PC-9 (cell line): ENCODE measurements around the gene PHACTR1.

Experiments used
- CTCF ChIP-seq: fragments of 200-600 bp; sonication (generic); conservative IDR thresholded peaks from 2 replicates; pipeline ENCODE4 v1.6.1; 2017; ENCODE audit warnings: mixed run types, antibody characterized with exemption, mild to moderate bottlenecking, moderate library complexity
- EZH2 ChIP-seq: fragments of 200-600 bp; sonication (generic); IDR thresholded peaks from 2 replicates; pipeline ENCODE4 v1.8.0; 2017; ENCODE audit warnings: antibody characterized with exemption, low read depth

DNA sequence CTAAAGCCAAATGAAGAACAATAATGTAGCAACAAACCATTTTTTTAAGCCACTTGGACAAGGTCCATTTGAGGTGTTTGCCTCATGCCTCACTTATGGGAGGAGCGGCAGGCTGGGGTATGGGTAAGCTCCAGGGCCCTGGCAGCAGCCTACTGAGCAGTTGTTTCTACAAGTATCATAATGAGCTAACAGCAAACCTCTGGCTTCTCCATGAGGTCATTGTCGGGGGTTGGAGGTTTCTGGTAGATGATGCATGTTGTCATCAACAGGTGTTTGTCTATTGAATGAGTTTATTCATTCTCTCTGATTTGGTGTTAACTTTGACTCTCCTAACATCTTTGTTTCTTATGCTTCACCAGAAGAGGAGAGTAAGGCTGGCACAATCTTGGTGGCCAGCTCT, 461.1 kb downstream of the PHACTR1 start:
- TF ChIP-seq CTCF (no peak), EZH2 (no peak)
